Peyer's patch (tissue), 4 donors: Measurements from ENCODE around the gene UTS2R.

Experiments
- CTCF ChIP-seq, 6 experiments: fragments of 450-650 bp in 4 of 6; fragments of 200-600 bp in 2 of 6; sonication (generic) in 1 of 6; IDR thresholded peaks; one replicate each; pipeline ENCODE4 v1.5.1; 2017 to 2019; ENCODE audit warnings: antibody characterized with exemption in 6 of 6, mild to moderate bottlenecking in 3 of 6, moderate library complexity in 1 of 6
- POLR2A ChIP-seq, 2 donors: fragments of 450-650 bp; IDR thresholded peaks; one replicate each; pipeline ENCODE4 v1.5.1; 2017; ENCODE audit warnings: antibody characterized with exemption in 2 of 2, mild to moderate bottlenecking in 2 of 2, moderate library complexity in 2 of 2

GRCh38 chr17:82321947-82322466 is 49.6 kb upstream of the UTS2R start:
- no peak for TF ChIP-seq POLR2A (IDR thresholded peaks at IDR 0.05)
- no peak for TF ChIP-seq CTCF (IDR thresholded peaks at IDR 0.05)
